ENCODE measurements around the gene TRIM26.

Gene TRIM26

GRCh38 chr6:30155520-30156261, 57.5 kb downstream of the TRIM26 start:
- Histone ChIP-seq H3K4me2 (ENCODE audit: low read depth, low read length, poor library complexity, severe bottlenecking) (no peak overlapping the region), H3K36me3 (ENCODE audit: low read length) (no peaks in the 10 kb centered on the region), H3F3A (ENCODE audit: insufficient read depth) (no peaks in the 10 kb centered on the region), H3K4me3 (ENCODE audit: insufficient read depth, low read length, poor library complexity, severe bottlenecking) (no peak overlapping the region), H3K9me2 (replicated peaks; ENCODE audit: insufficient read depth, low read length) (no peaks in the 10 kb centered on the region), H3K27ac (ENCODE audit: low read depth, low read length) (no peak overlapping the region), H3K9ac (ENCODE audit: low read length) (no peak overlapping the region), H2AFZ (ENCODE audit: low read depth, low read length, severe bottlenecking) (no peak overlapping the region), H3K79me2 (ENCODE audit: insufficient read depth, low read length) (no peaks in the 10 kb centered on the region), H3K9me3 (ENCODE audit: insufficient read depth, low read length) (no peaks in the 10 kb centered on the region), H3K27me3 (ENCODE audit: low read length) (no peaks in the 10 kb centered on the region), H4K20me1 (ENCODE audit: low read depth, low read length) (no peaks in the 10 kb centered on the region)
- TF ChIP-seq CTCF (IDR thresholded peaks at IDR 0.05; ENCODE audit: insufficient read depth, low read length, poor library complexity, severe bottlenecking) = no peak
- no peak for TF ChIP-seq EZH2phosphoT487 (conservative IDR thresholded peaks at IDR 0.05; ENCODE audit: low read length)

- no peaks in the 10 kb centered on the region for H3F3A ChIP-seq (ENCODE audit: insufficient read depth)
- no peaks in the 10 kb centered on the region for H4K20me1 ChIP-seq (ENCODE audit: low read depth, low read length)
- no peaks in the 10 kb centered on the region for H3K9me2 ChIP-seq (replicated peaks; ENCODE audit: insufficient read depth, low read length)
- H3K9me3 ChIP-seq (ENCODE audit: insufficient read depth, low read length) = no peaks in the 10 kb centered on the region
- no peaks in the 10 kb centered on the region for H3K79me2 ChIP-seq (ENCODE audit: insufficient read depth, low read length)
- H3K27me3 ChIP-seq (ENCODE audit: low read length) = no peaks in the 10 kb centered on the region
- no peaks in the 10 kb centered on the region for H3K36me3 ChIP-seq (ENCODE audit: low read length)
- no peak overlapping the region for H3K9ac ChIP-seq (ENCODE audit: low read length)
- H3K4me3 ChIP-seq (ENCODE audit: insufficient read depth, low read length, poor library complexity, severe bottlenecking) = no peak overlapping the region
- no peak overlapping the region for H2AFZ ChIP-seq (ENCODE audit: low read depth, low read length, severe bottlenecking)
- no peak overlapping the region for H3K4me2 ChIP-seq (ENCODE audit: low read depth, low read length, poor library complexity, severe bottlenecking)
- no peak for TF ChIP-seq EZH2phosphoT487 (conservative IDR thresholded peaks at IDR 0.05; ENCODE audit: low read length)
- TF ChIP-seq CTCF (IDR thresholded peaks at IDR 0.05; ENCODE audit: insufficient read depth, low read length, poor library complexity, severe bottlenecking) = no peak
- H3K27ac ChIP-seq (ENCODE audit: low read depth, low read length) = no peak overlapping the region
Observed at GRCh38 chr6:30154709-30155519, 58.3 kb downstream of the TRIM26 start.

- Histone ChIP-seq H3K9me3 (ENCODE audit: insufficient read depth, low read length) (no peaks in the 10 kb centered on the region), H3K27me3 (ENCODE audit: low read length) (no peaks in the 10 kb centered on the region), H3K4me2 (ENCODE audit: low read depth, low read length, poor library complexity, severe bottlenecking) (no peak overlapping the region), H3F3A (ENCODE audit: insufficient read depth) (no peaks in the 10 kb centered on the region), H4K20me1 (ENCODE audit: low read depth, low read length) (no peaks in the 10 kb centered on the region), H3K9me2 (replicated peaks; ENCODE audit: insufficient read depth, low read length) (no peaks in the 10 kb centered on the region), H3K36me3 (ENCODE audit: low read length) (no peaks in the 10 kb centered on the region), H3K79me2 (ENCODE audit: insufficient read depth, low read length) (no peaks in the 10 kb centered on the region), H3K4me3 (ENCODE audit: insufficient read depth, low read length, poor library complexity, severe bottlenecking) (no peak overlapping the region), H3K27ac (ENCODE audit: low read depth, low read length) (no peak overlapping the region), H3K9ac (ENCODE audit: low read length) (no peak overlapping the region), H2AFZ (ENCODE audit: low read depth, low read length, severe bottlenecking) (no peak overlapping the region)
- TF ChIP-seq EZH2phosphoT487 (conservative IDR thresholded peaks at IDR 0.05; ENCODE audit: low read length) (no peak), CTCF (IDR thresholded peaks at IDR 0.05; ENCODE audit: insufficient read depth, low read length, poor library complexity, severe bottlenecking) (no peak)
Observed at GRCh38 chr6:30154061-30154460, 59.1 kb downstream of the TRIM26 start.

Data from SU-DHL-6 (cell line).